Middle frontal gyrus (tissue), 1 donor: ENCODE results near the gene AKIRIN1.
"Not testable (repeated sequence)": the region's sequence is repeated elsewhere in the genome, so short reads cannot be mapped to it uniquely, and the experiment has no call there.

Source experiments
- DNase-seq: peaks from one replicate; pipeline ENCODE4 v3.0.0-alpha.2; 2015; ENCODE audit warnings: low spot score; ENCODE audit errors: extremely low spot score

AKIRIN1 gene

GRCh38 chr1:39044762-39045161 lies 53.7 kb downstream of the AKIRIN1 start:
- no peak for DNase-seq

DNA sequence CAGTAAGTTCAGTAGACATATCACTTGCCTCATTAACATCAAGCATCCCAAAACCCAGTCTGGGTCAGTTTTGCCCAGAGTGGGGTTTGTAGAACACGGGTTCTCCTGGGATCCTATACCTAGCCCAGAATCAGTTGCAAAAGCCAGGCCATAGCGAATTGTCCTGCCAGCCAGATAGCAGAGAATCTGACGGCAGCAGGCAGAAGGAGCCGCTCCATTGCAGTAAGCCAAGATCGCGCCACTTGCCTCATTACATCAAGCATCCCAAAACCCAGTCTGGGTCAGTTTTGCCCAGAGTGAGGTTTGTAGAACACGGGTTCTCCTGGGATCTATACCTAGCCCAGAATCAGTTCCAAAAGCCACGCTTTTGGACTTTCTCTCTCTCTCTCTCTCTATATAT lies 54.2 kb downstream of the AKIRIN1 start:
- no peak for DNase-seq

- no peak for DNase-seq
Measured at GRCh38 chr1:39046613-39047210, 55.6 kb downstream of the AKIRIN1 start.

GRCh38 chr1:39047374-39048229 lies 56.5 kb downstream of the AKIRIN1 start:
- DNase-seq = peak; percentile 23

GRCh38 chr1:39048745-39049370 lies 57.8 kb downstream of the AKIRIN1 start:
- DNase-seq = no peak

GRCh38 chr1:39050001-39050400 lies 58.9 kb downstream of the AKIRIN1 start:
- no peak for DNase-seq

- DNase-seq = not testable (repeated sequence)
Measured at GRCh38 chr1:39051193-39051850, 60.2 kb downstream of the AKIRIN1 start.

- DNase-seq = no peak
Measured at GRCh38 chr1:39051956-39052355, 60.9 kb downstream of the AKIRIN1 start.

DNA sequence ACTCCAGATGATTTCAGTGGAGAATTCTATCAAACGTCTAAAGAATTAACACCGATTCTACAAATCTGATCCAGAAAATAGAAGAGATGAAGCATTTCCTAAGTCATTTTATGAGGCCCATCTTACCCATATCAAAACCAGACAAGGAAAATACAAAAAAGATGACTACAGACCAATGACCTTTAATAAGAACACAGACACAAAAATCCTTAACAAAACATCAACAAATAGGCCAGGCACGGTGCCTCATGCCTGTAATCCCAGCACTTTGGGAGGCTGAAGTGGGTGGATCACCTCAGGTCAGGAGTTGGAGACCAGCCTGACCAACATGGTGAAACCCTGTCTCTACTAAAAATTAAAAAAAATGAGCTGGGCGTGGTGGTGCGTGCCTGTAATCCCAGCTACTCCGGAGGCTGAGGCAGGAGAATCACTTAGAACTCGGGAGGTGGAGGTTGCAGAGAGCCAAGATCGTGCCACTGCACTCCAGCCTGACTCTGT lies 64.2 kb downstream of the AKIRIN1 start:
- not testable (repeated sequence) for DNase-seq
